Transverse colon (tissue), 4 donors: Measurements from ENCODE around the gene GFOD1.

ENCODE experiments used
- CTCF ChIP-seq, 5 experiments: fragments of 200-600 bp in 3 of 5; fragments of 450-650 bp in 2 of 5; sonication (generic) in 3 of 5; IDR thresholded peaks; 1 replicate in 2 of 5; 2 replicates in 3 of 5; pipeline ENCODE4 v1.5.1; 2016 to 2017; ENCODE audit warnings: antibody characterized with exemption in 5 of 5, inconsistent platforms in 3 of 5, mild to moderate bottlenecking in 2 of 5, moderate library complexity in 1 of 5
- EP300 ChIP-seq: sonication (generic); formaldehyde crosslinking; IDR thresholded peaks from one replicate; pipeline ENCODE4 v1.6.1; 2017; ENCODE audit warnings: antibody characterized with exemption, low read depth
- POLR2A ChIP-seq: fragments of 450-650 bp; IDR thresholded peaks from one replicate; pipeline ENCODE4 v1.6.1; 2016; ENCODE audit warnings: antibody characterized with exemption, mild to moderate bottlenecking, moderate library complexity
- POLR2AphosphoS5 ChIP-seq, 3 donors: sonication (generic); formaldehyde crosslinking; IDR thresholded peaks; one replicate each; pipeline ENCODE4 v1.6.1; 2016; ENCODE audit warnings: antibody characterized with exemption in 3 of 3

- TF ChIP-seq CTCF (IDR thresholded peaks at IDR 0.05) (no peak), POLR2A (no peak), EP300 (no peak), POLR2AphosphoS5 (IDR thresholded peaks at IDR 0.05) (no peak)
Observed at GRCh38 chr6:13342414-13343019, 144.9 kb downstream of the GFOD1 start.
